GM23338 (cell line): Measurements from ENCODE around the gene KIF6. TPM values are rescaled to one million over a fixed set of nuclear protein-coding genes. Genes with fewer than 3 reads are reported as not detected.
"Not testable (repeated sequence)": the region's sequence is repeated elsewhere in the genome, so short reads cannot be mapped to it uniquely, and the experiment has no call there.

Source experiments
- ATAC-seq: fragments of 200-7000 bp; cut with Tn5 transposase; 3 replicates; pipeline ENCODE4 v1.9.1; 2020
- DNase-seq: peaks from one replicate; pipeline ENCODE4 v3.0.0-alpha.2; 2015; ENCODE audit warnings: low spot score
- H2AFZ ChIP-seq: fragments of 200-600 bp; sonication (generic); 2 replicates; pipeline ENCODE4 v1.8.0; 2016; ENCODE audit warnings: antibody characterized with exemption, mild to moderate bottlenecking, moderate library complexity
- H3F3A ChIP-seq: fragments of 200-600 bp; sonication (generic); replicated peaks from 2 replicates; pipeline ENCODE4 v1.8.0; 2017; ENCODE audit warnings: antibody characterized with exemption, mixed run types, low read depth
- H3K27ac ChIP-seq: fragments of 200-600 bp; sonication (generic); 2 replicates; pipeline ENCODE4 v1.6.1; 2016; ENCODE audit warnings: low read depth
- H3K27me3 ChIP-seq: fragments of 200-600 bp; sonication (generic); 2 replicates; pipeline ENCODE4 v1.8.0; 2016; ENCODE audit warnings: mild to moderate bottlenecking, mixed run types, moderate library complexity; ENCODE audit not compliant: insufficient read depth
- H3K36me3 ChIP-seq: fragments of 200-600 bp; sonication (generic); 2 replicates; pipeline ENCODE4 v1.8.0; 2016; ENCODE audit warnings: mild to moderate bottlenecking; ENCODE audit not compliant: insufficient read depth
- H3K4me1 ChIP-seq: fragments of 200-600 bp; sonication (generic); 2 replicates; pipeline ENCODE4 v1.8.0; 2016; ENCODE audit warnings: mild to moderate bottlenecking, moderate library complexity; ENCODE audit not compliant: insufficient read depth
- H3K4me2 ChIP-seq: fragments of 200-600 bp; sonication (generic); 2 replicates; pipeline ENCODE4 v1.7.1; 2017; ENCODE audit warnings: mixed run types
- H3K4me3 ChIP-seq: fragments of 200-600 bp; sonication (generic); 2 replicates; pipeline ENCODE4 v1.6.1; 2016; ENCODE audit warnings: mixed run types
- H3K79me2 ChIP-seq: fragments of 200-600 bp; sonication (generic); replicated peaks from 2 replicates; pipeline ENCODE4 v1.8.0; 2017; ENCODE audit warnings: mild to moderate bottlenecking; ENCODE audit not compliant: insufficient read depth
- H3K9me2 ChIP-seq: fragments of 200-600 bp; sonication (generic); 2 replicates; pipeline ENCODE4 v1.8.0; 2017; ENCODE audit not compliant: insufficient read depth
- H4K20me1 ChIP-seq: fragments of 200-600 bp; sonication (generic); replicated peaks from 2 replicates; pipeline ENCODE4 v1.8.0; 2017; ENCODE audit warnings: mild to moderate bottlenecking; ENCODE audit not compliant: insufficient read depth
- H3K27ac Mint-ChIP-seq: 2 replicates; pipeline ENCODE4 v1.8.0; 2020; ENCODE audit warnings: inconsistent platforms, mild to moderate bottlenecking, moderate library complexity, mixed read lengths
- H3K27me3 Mint-ChIP-seq: 3 replicates; pipeline ENCODE4 v1.8.0; 2022; ENCODE audit warnings: low read depth, mild to moderate bottlenecking, moderate library complexity, mixed read lengths, inconsistent platforms; ENCODE audit not compliant: insufficient read depth, poor library complexity
- H3K36me3 Mint-ChIP-seq: 3 replicates; pipeline ENCODE4 v1.8.0; 2021; ENCODE audit warnings: low read depth, mild to moderate bottlenecking, inconsistent platforms, moderate library complexity, mixed read lengths
- H3K4me1 Mint-ChIP-seq: 3 replicates; pipeline ENCODE4 v1.8.0; 2020; ENCODE audit warnings: mild to moderate bottlenecking, inconsistent platforms, mixed read lengths
- H3K4me3 Mint-ChIP-seq: 3 replicates; pipeline ENCODE4 v1.8.0; 2021; ENCODE audit warnings: moderate library complexity, mild to moderate bottlenecking, inconsistent platforms, mixed read lengths
- H3K9me3 Mint-ChIP-seq: 3 replicates; pipeline ENCODE4 v1.8.0; 2020; ENCODE audit warnings: moderate library complexity, mild to moderate bottlenecking, inconsistent platforms, mixed read lengths
- CREB1 ChIP-seq: fragments of 250-450 bp; sonication (Bioruptor Pico); IDR thresholded peaks from 2 replicates; pipeline ENCODE4 v1.5.0; 2020; ENCODE audit warnings: low read depth, mild to moderate bottlenecking, moderate library complexity
- EZH2 ChIP-seq: fragments of 200-600 bp; sonication (generic); IDR thresholded peaks from one replicate; pipeline ENCODE4 v1.8.0; 2017; ENCODE audit warnings: antibody characterized with exemption, mild to moderate bottlenecking, low read depth; ENCODE audit not compliant: unreplicated experiment
- JUNB ChIP-seq: IDR thresholded peaks from one replicate; pipeline ENCODE4 v1.6.1; 2016; ENCODE audit warnings: antibody characterized with exemption; ENCODE audit not compliant: unreplicated experiment
- POLR2AphosphoS5 ChIP-seq: IDR thresholded peaks from 2 replicates; pipeline ENCODE4 v1.6.1; 2016; ENCODE audit warnings: antibody characterized with exemption, low read depth
- STAT1 ChIP-seq: IDR thresholded peaks from one replicate; pipeline ENCODE4 v1.6.1; 2016; ENCODE audit warnings: antibody characterized with exemption; ENCODE audit not compliant: unreplicated experiment
- ZNF114 ChIP-seq: fragments of 250-450 bp; sonication (Bioruptor Pico); IDR thresholded peaks from 2 replicates; pipeline ENCODE4 v1.5.0; 2020; ENCODE audit warnings: mild to moderate bottlenecking, moderate library complexity
- polyA plus RNA-seq: library from polyadenylated mRNA; unstranded; fragments of >200 nt; fragmentation: Nextera tagmentation; extraction: Ambion mirVana; gene quantifications from 2 replicates; pipeline ENCODE4 v1.2.1, GENCODE V29; 2016
- total RNA-seq: library from RNA; depleted of rRNA; stranded (reverse); fragments of >200 nt; shearing (Covaris generic); gene quantifications from 2 replicates; pipeline ENCODE4 v1.2.3, GENCODE V29; 2014
- TF ChIP-seq, protein P1 (sequence below): fragments of 250-450 bp; sonication (Bioruptor Pico); IDR thresholded peaks from 2 replicates; pipeline ENCODE4 v1.5.0; 2020; ENCODE audit warnings: mild to moderate bottlenecking, moderate library complexity

The KIF6 gene
- total and polyA plus RNA-seq, 2 experiments from 2014 or later, result 0.87 to 1.7 TPM

DNA sequence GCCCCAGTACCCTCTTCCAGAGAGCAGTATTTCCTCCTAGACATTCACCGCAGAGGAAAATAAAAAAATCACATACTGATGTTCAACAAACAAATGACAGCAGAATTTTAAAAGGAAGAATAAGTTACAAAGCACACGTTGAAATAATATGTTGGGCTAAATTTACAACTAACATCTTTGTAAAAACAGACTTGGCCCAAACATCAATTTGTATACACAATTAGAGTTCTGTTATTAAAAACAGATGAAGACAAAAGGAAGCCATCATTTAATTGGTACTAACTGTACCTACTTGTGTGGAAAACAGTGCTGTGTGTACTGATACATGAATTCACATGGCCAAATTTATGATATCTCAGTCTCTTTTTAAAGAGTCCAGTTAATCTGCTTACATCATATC, 46.3 kb downstream of the KIF6 start (continued):
- TF ChIP-seq, protein P1, sequence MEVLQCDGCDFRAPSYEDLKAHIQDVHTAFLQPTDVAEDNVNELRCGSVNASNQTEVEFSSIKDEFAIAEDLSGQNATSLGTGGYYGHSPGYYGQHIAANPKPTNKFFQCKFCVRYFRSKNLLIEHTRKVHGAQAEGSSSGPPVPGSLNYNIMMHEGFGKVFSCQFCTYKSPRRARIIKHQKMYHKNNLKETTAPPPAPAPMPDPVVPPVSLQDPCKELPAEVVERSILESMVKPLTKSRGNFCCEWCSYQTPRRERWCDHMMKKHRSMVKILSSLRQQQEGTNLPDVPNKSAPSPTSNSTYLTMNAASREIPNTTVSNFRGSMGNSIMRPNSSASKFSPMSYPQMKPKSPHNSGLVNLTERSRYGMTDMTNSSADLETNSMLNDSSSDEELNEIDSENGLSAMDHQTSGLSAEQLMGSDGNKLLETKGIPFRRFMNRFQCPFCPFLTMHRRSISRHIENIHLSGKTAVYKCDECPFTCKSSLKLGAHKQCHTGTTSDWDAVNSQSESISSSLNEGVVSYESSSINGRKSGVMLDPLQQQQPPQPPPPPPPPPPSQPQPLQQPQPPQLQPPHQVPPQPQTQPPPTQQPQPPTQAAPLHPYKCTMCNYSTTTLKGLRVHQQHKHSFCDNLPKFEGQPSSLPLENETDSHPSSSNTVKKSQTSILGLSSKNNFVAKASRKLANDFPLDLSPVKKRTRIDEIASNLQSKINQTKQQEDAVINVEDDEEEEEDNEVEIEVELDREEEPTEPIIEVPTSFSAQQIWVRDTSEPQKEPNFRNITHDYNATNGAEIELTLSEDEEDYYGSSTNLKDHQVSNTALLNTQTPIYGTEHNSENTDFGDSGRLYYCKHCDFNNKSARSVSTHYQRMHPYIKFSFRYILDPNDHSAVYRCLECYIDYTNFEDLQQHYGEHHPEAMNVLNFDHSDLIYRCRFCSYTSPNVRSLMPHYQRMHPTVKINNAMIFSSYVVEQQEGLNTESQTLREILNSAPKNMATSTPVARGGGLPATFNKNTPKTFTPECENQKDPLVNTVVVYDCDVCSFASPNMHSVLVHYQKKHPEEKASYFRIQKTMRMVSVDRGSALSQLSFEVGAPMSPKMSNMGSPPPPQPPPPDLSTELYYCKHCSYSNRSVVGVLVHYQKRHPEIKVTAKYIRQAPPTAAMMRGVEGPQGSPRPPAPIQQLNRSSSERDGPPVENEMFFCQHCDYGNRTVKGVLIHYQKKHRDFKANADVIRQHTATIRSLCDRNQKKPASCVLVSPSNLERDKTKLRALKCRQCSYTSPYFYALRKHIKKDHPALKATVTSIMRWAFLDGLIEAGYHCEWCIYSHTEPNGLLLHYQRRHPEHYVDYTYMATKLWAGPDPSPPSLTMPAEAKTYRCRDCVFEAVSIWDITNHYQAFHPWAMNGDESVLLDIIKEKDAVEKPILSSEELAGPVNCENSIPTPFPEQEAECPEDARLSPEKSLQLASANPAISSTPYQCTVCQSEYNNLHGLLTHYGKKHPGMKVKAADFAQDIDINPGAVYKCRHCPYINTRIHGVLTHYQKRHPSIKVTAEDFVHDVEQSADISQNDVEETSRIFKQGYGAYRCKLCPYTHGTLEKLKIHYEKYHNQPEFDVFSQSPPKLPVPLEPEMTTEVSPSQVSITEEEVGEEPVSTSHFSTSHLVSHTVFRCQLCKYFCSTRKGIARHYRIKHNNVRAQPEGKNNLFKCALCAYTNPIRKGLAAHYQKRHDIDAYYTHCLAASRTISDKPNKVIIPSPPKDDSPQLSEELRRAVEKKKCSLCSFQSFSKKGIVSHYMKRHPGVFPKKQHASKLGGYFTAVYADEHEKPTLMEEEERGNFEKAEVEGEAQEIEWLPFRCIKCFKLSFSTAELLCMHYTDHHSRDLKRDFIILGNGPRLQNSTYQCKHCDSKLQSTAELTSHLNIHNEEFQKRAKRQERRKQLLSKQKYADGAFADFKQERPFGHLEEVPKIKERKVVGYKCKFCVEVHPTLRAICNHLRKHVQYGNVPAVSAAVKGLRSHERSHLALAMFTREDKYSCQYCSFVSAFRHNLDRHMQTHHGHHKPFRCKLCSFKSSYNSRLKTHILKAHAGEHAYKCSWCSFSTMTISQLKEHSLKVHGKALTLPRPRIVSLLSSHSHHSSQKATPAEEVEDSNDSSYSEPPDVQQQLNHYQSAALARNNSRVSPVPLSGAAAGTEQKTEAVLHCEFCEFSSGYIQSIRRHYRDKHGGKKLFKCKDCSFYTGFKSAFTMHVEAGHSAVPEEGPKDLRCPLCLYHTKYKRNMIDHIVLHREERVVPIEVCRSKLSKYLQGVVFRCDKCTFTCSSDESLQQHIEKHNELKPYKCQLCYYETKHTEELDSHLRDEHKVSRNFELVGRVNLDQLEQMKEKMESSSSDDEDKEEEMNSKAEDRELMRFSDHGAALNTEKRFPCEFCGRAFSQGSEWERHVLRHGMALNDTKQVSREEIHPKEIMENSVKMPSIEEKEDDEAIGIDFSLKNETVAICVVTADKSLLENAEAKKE (CRISPR knock-in tag), result no peak
- no peak for TF ChIP-seq JUNB

DNA sequence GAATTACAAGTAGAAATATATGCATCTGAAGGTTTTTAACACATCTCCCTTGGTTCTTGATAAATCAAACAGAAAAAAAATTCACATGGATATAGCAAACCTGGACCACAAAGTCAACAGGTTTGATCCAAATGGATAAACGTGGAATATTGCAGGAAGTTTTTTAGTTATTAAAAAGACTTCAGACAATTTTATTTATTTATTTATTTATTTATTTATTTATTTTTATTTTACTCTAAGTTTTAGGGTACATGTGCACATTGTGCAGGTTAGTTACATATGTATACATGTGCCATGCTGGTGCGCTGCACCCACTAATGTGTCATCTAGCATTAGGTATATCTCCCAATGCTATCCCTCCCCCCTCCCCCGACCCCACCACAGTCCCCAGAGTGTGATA, 47.9 kb downstream of the KIF6 start:
- not testable (repeated sequence) for H3K4me1 Mint-ChIP-seq, H2AFZ ChIP-seq, H3K4me2 ChIP-seq, H3K36me3 ChIP-seq, H3K27me3 Mint-ChIP-seq, H3K36me3 Mint-ChIP-seq, H3K4me1 ChIP-seq, H3K27ac ChIP-seq, ATAC-seq, H3K9me2 ChIP-seq, H4K20me1 ChIP-seq, H3K27me3 ChIP-seq, H3F3A ChIP-seq, H3K79me2 ChIP-seq, H3K4me3 Mint-ChIP-seq, DNase-seq, H3K9me3 Mint-ChIP-seq, H3K27ac Mint-ChIP-seq, H3K4me3 ChIP-seq

DNA sequence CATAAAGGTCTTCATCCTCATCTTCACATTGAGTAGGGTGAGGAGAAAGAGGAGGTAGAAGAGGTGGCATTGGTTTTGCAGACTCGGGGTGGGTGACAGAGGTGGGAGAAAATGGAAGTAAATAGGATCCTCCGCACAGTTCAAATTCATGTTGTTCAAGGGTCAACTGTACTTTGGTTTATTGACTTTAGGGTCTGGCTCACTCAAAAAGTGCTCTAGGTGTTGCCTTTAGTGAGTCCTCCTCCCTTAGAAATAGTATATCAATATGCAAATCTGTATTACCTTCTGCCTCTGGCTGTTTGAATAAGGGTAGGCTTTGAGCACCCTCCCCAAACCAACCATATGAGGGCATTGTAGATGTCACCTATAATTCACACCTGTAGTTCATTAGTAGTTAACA, 54.7 kb downstream of the KIF6 start:
- no peak overlapping the region for H3K4me3 Mint-ChIP-seq
- Histone ChIP-seq H3K36me3 (no peaks in the 10 kb centered on the region), H3K4me2 (no peak overlapping the region), H4K20me1 (no peaks in the 10 kb centered on the region), H3K79me2 (no peaks in the 10 kb centered on the region), H2AFZ (no peak overlapping the region), H3K4me1 (peaks cover 22% of the 10 kb centered on the region), H3F3A (no peaks in the 10 kb centered on the region), H3K9me2 (0 out of 2 replicates have a peak, but pooled peaks cover 3% of the 10 kb centered on the region), H3K4me3 (no peak overlapping the region), H3K27ac (no peak overlapping the region), H3K27me3 (no peaks in the 10 kb centered on the region)
- H3K36me3 Mint-ChIP-seq, result no peaks in the 10 kb centered on the region; the same call in 2 of the 3 replicates
- H3K4me1 Mint-ChIP-seq, result peaks cover 31% of the 10 kb centered on the region
- DNase-seq, result no peak
- H3K27me3 Mint-ChIP-seq, result peaks cover 3% of the 10 kb centered on the region
- no peak overlapping the region for H3K27ac Mint-ChIP-seq
- peaks cover 6% of the 10 kb centered on the region for H3K9me3 Mint-ChIP-seq
- ATAC-seq, result no peak
- TF ChIP-seq EZH2 (no peak), POLR2AphosphoS5 (no peak), ZNF114 (CRISPR knock-in tag) (no peak), JUNB (no peak), CREB1 (CRISPR knock-in tag) (no peak), STAT1 (no peak)
